Calu3 (cell line): ENCODE measurements around the gene KLK12. TPM values are rescaled to one million over a fixed set of nuclear protein-coding genes. Genes with fewer than 3 reads are reported as not detected.

Source experiments
- BruUV-seq: library from RNA; stranded (reverse); fragments of 400-500 nt; replicated peaks from 2 replicates; lab custom pipeline; 2021; lab: Mats Ljungman, UMichigan
- CTCF ChIA-PET: fragments of 300-600 bp; sonication (Branson Sonifier 250); formaldehyde crosslinking; loops from one replicate; lab custom pipeline; 2022; ENCODE audit warnings: antibody characterized with exemption; lab: Charles Lee
- DNase-seq: peaks from one replicate; pipeline ENCODE4 v3.0.0; 2022
- H3K27ac Mint-ChIP-seq: one replicate; pipeline ENCODE4 v1.8.0; 2022; ENCODE audit warnings: mixed read lengths; ENCODE audit not compliant: unreplicated experiment
- H3K27me3 Mint-ChIP-seq: one replicate; pipeline ENCODE4 v1.8.0; 2022; ENCODE audit warnings: mixed read lengths; ENCODE audit not compliant: unreplicated experiment
- H3K36me3 Mint-ChIP-seq: one replicate; pipeline ENCODE4 v1.8.0; 2022; ENCODE audit warnings: mild to moderate bottlenecking, moderate library complexity, mixed read lengths; ENCODE audit not compliant: insufficient read depth, unreplicated experiment
- H3K4me1 Mint-ChIP-seq: one replicate; pipeline ENCODE4 v1.8.0; 2022; ENCODE audit warnings: mild to moderate bottlenecking, low read depth, mixed read lengths; ENCODE audit not compliant: unreplicated experiment
- H3K4me3 Mint-ChIP-seq: one replicate; pipeline ENCODE4 v1.8.0; 2022; ENCODE audit warnings: mild to moderate bottlenecking, low read depth, moderate library complexity, mixed read lengths; ENCODE audit not compliant: unreplicated experiment
- H3K9me3 Mint-ChIP-seq: one replicate; pipeline ENCODE4 v1.8.0; 2022; ENCODE audit warnings: low read depth, mixed read lengths; ENCODE audit not compliant: unreplicated experiment
- CTCF ChIP-seq: fragments of 200-600 bp; IDR thresholded peaks from one replicate; pipeline ENCODE4 v1.8.0; 2022; ENCODE audit warnings: antibody characterized with exemption; ENCODE audit not compliant: unreplicated experiment
- intact Hi-C: fragments of 100-400 bp; cut with micrococcal nuclease; formaldehyde crosslinking; loops from one replicate; pipeline ENCODE4 v1.10.0; 2022; ENCODE audit not compliant: unreplicated experiment
- total RNA-seq: library from RNA; stranded (reverse); gene quantifications from 2 replicates; pipeline ENCODE4 v1.2.3, GENCODE V29; 2022

The KLK12 gene
- total RNA-seq, 1 experiment from 2014 or later: not detected

- no TSS peak for BruUV-seq
These were observed 24.9 kb upstream of the KLK12 start for GRCh38 chr19:51059715-51060114.

GRCh38 chr19:51055866-51056265 is 21.1 kb upstream of the KLK12 start:
- Mint-ChIP-seq H3K27me3 (peaks cover 79% of the 10 kb centered on the region), H3K4me3 (no peak overlapping the region), H3K36me3 (no peaks in the 10 kb centered on the region), H3K4me1 (no peaks in the 10 kb centered on the region), H3K9me3 (no peaks in the 10 kb centered on the region), H3K27ac (no peak overlapping the region)
- TF ChIP-seq CTCF: no peak
- intact Hi-C loops: no loop called here
- no TSS peak for BruUV-seq
- CTCF ChIA-PET: no interaction called here
- no peak for DNase-seq

More at GRCh38 chr19:51059715-51060114, 24.9 kb upstream of the KLK12 start:
- Mint-ChIP-seq H3K9me3 (peaks cover 6% of the 10 kb centered on the region), H3K27ac (no peak overlapping the region), H3K27me3 (peaks cover 70% of the 10 kb centered on the region), H3K4me3 (no peak overlapping the region), H3K36me3 (no peaks in the 10 kb centered on the region), H3K4me1 (no peaks in the 10 kb centered on the region)
- intact Hi-C loops: no loop called here
- no peak for TF ChIP-seq CTCF
- no peak for DNase-seq
- CTCF ChIA-PET: no interaction called here

- no peak overlapping the region for H3K4me3 Mint-ChIP-seq
- intact Hi-C loops: no loop called here
- CTCF ChIA-PET: interaction anchor here (0.5 to 0.7 kb wide), 2 partner anchors 100 to 141 kb away, joined by 3 to 4 read pairs; no protein-coding TSS in a partner anchor
- no peak overlapping the region for H3K27ac Mint-ChIP-seq
- H3K9me3 Mint-ChIP-seq: no peaks in the 10 kb centered on the region
- no peak for DNase-seq
- H3K4me1 Mint-ChIP-seq: no peaks in the 10 kb centered on the region
- TF ChIP-seq CTCF: no peak
- H3K27me3 Mint-ChIP-seq: peaks cover 16% of the 10 kb centered on the region
- no peaks in the 10 kb centered on the region for H3K36me3 Mint-ChIP-seq
- no TSS peak for BruUV-seq
These were observed 12.2 kb upstream of the KLK12 start for GRCh38 chr19:51047031-51047335.

GRCh38 chr19:51044327-51044726 is 9.5 kb upstream of the KLK12 start:
- H3K4me1 Mint-ChIP-seq: no peaks in the 10 kb centered on the region
- no peak overlapping the region for H3K27ac Mint-ChIP-seq
- CTCF ChIA-PET: no interaction called here

More at GRCh38 chr19:51044327-51044726, 9.5 kb upstream of the KLK12 start:
- TF ChIP-seq CTCF: no peak
- H3K27me3 Mint-ChIP-seq: peaks cover 16% of the 10 kb centered on the region
- intact Hi-C loops: no loop called here
- H3K4me3 Mint-ChIP-seq: no peak overlapping the region
- H3K36me3 Mint-ChIP-seq: no peaks in the 10 kb centered on the region
- BruUV-seq: no TSS peak
- DNase-seq: no peak
- H3K9me3 Mint-ChIP-seq: no peaks in the 10 kb centered on the region
